H9 (cell line): Measurements from ENCODE around the gene CR1L. TPM values are rescaled to one million over a fixed set of nuclear protein-coding genes. Genes with fewer than 3 reads are reported as not detected.

ENCODE experiments used
- DNase-seq: peaks from one replicate; pipeline ENCODE4 v3.0.0-alpha.2; 2017
- H2AFZ ChIP-seq: one replicate; pipeline ENCODE4 v1.6.1; 2013; ENCODE audit warnings: mild to moderate bottlenecking, low read length, control low read depth, moderate library complexity
- H2AK5ac ChIP-seq: 2 replicates; pipeline ENCODE4 v1.6.1; 2013; ENCODE audit warnings: low read length, control low read depth, mixed read lengths; ENCODE audit not compliant: insufficient read length
- H2BK120ac ChIP-seq: one replicate; pipeline ENCODE4 v1.6.1; 2013; ENCODE audit warnings: low read depth, mild to moderate bottlenecking, low read length, control low read depth, inconsistent platforms; ENCODE audit not compliant: poor library complexity, severe bottlenecking
- H2BK12ac ChIP-seq: 2 replicates; pipeline ENCODE4 v1.6.1; 2013; ENCODE audit warnings: low read length, control low read depth, mixed read lengths, low read depth; ENCODE audit not compliant: insufficient read length
- H2BK15ac ChIP-seq: 2 replicates; pipeline ENCODE4 v1.6.1; 2013; ENCODE audit warnings: low read depth, low read length, control low read depth
- H2BK20ac ChIP-seq: one replicate; pipeline ENCODE4 v1.6.1; 2013; ENCODE audit warnings: low read depth, mild to moderate bottlenecking, low read length, control low read depth, inconsistent platforms; ENCODE audit not compliant: poor library complexity, severe bottlenecking
- H2BK5ac ChIP-seq: 2 replicates; pipeline ENCODE4 v1.6.1; 2013; ENCODE audit warnings: low read length, control low read depth, mixed read lengths; ENCODE audit not compliant: insufficient read length
- H3K14ac ChIP-seq: 2 replicates; pipeline ENCODE4 v1.6.1; 2013; ENCODE audit warnings: low read length, control low read depth; ENCODE audit not compliant: insufficient read depth
- H3K18ac ChIP-seq: 2 replicates; pipeline ENCODE4 v1.6.1; 2013; ENCODE audit warnings: low read depth, mild to moderate bottlenecking, mixed read lengths, low read length, control low read depth; ENCODE audit not compliant: insufficient read length
- H3K23ac ChIP-seq: 2 replicates; pipeline ENCODE4 v1.6.1; 2013; ENCODE audit warnings: low read length, control low read depth, mixed read lengths, low read depth; ENCODE audit not compliant: insufficient read length
- H3K23me2 ChIP-seq: 2 replicates; pipeline ENCODE4 v1.6.1; 2013; ENCODE audit warnings: low read depth, mild to moderate bottlenecking, mixed read lengths, low read length, control low read depth; ENCODE audit not compliant: insufficient read length, poor library complexity, severe bottlenecking
- H3K27ac ChIP-seq: 2 replicates; pipeline ENCODE4 v1.5.1; 2013; ENCODE audit warnings: low read length, control low read depth, mixed read lengths, low read depth; ENCODE audit not compliant: insufficient read length
- H3K27me3 ChIP-seq: 2 replicates; pipeline ENCODE4 v1.6.1; 2013; ENCODE audit warnings: low read length, control low read depth, inconsistent platforms; ENCODE audit not compliant: insufficient read depth
- H3K4ac ChIP-seq: 2 replicates; pipeline ENCODE4 v1.6.1; 2013; ENCODE audit warnings: low read depth, mild to moderate bottlenecking, control low read depth, inconsistent platforms, low read length, moderate library complexity
- H3K4me1 ChIP-seq: 2 replicates; pipeline ENCODE4 v1.6.1; 2013; ENCODE audit warnings: low read length, control low read depth, inconsistent platforms; ENCODE audit not compliant: insufficient read depth
- H3K4me2 ChIP-seq: 2 replicates; pipeline ENCODE4 v1.6.1; 2013; ENCODE audit warnings: low read length, control low read depth, mixed read lengths; ENCODE audit not compliant: insufficient read length, insufficient read depth
- H3K56ac ChIP-seq: 2 replicates; pipeline ENCODE4 v1.6.1; 2013; ENCODE audit warnings: low read depth, mild to moderate bottlenecking, mixed read lengths, low read length, control low read depth; ENCODE audit not compliant: insufficient read length
- H3K79me1 ChIP-seq: 2 replicates; pipeline ENCODE4 v1.6.1; 2013; ENCODE audit warnings: low read depth, mild to moderate bottlenecking, moderate library complexity, low read length, control low read depth, inconsistent platforms; ENCODE audit not compliant: insufficient read depth, poor library complexity, severe bottlenecking
- H3K79me2 ChIP-seq: 2 replicates; pipeline ENCODE4 v1.6.1; 2013; ENCODE audit warnings: low read length, control low read depth, inconsistent platforms; ENCODE audit not compliant: insufficient read depth
- H3K9ac ChIP-seq: 2 replicates; pipeline ENCODE4 v1.6.1; 2013; ENCODE audit warnings: low read length, control low read depth, mixed read lengths; ENCODE audit not compliant: insufficient read length; ENCODE audit errors: extremely low read depth
- H3K9me3 ChIP-seq: one replicate; pipeline ENCODE4 v1.6.1; 2013; ENCODE audit warnings: low read depth, low read length, inconsistent platforms; ENCODE audit not compliant: control insufficient read depth
- H3T11ph ChIP-seq: one replicate; pipeline ENCODE4 v1.6.1; 2013; ENCODE audit warnings: mild to moderate bottlenecking, low read length, control low read depth, inconsistent platforms
- H4K20me1 ChIP-seq: one replicate; pipeline ENCODE4 v1.6.1; 2013; ENCODE audit not compliant: control insufficient read depth, insufficient read length, insufficient read depth
- H4K5ac ChIP-seq: 2 replicates; pipeline ENCODE4 v1.6.1; 2013; ENCODE audit warnings: low read depth, mild to moderate bottlenecking, mixed read lengths, low read length, control low read depth; ENCODE audit not compliant: insufficient read length
- H4K8ac ChIP-seq: replicated peaks from 2 replicates; pipeline ENCODE4 v1.6.1; 2013; ENCODE audit warnings: low read length, control low read depth, mixed read lengths, low read depth; ENCODE audit not compliant: insufficient read length
- H4K91ac ChIP-seq: 2 replicates; pipeline ENCODE4 v1.6.1; 2013; ENCODE audit warnings: low read depth, mild to moderate bottlenecking, moderate library complexity, mixed read lengths, low read length, control low read depth; ENCODE audit not compliant: insufficient read length
- H3K27ac Mint-ChIP-seq, 3 experiments: 2 replicates in 2 of 3; 3 replicates in 1 of 3; pipeline ENCODE4 v1.8.0; 2020 to 2021; ENCODE audit warnings: mixed read lengths in 3 of 3, mild to moderate bottlenecking in 1 of 3, moderate library complexity in 1 of 3
- H3K27me3 Mint-ChIP-seq: 2 replicates; pipeline ENCODE4 v1.8.0; 2021; ENCODE audit warnings: low read depth, mild to moderate bottlenecking, moderate library complexity, mixed read lengths
- H3K36me3 Mint-ChIP-seq, 3 experiments: 2 replicates in 2 of 3; 3 replicates in 1 of 3; pipeline ENCODE4 v1.8.0; 2020 to 2021; ENCODE audit warnings: low read depth in 3 of 3, mixed read lengths in 3 of 3; ENCODE audit not compliant: insufficient read depth in 1 of 3
- H3K4me1 Mint-ChIP-seq, 2 experiments: 2 replicates each; pipeline ENCODE4 v1.8.0; 2020; ENCODE audit warnings: mixed read lengths in 2 of 2
- H3K4me3 Mint-ChIP-seq, 2 experiments: 2 replicates in 1 of 2; 3 replicates in 1 of 2; pipeline ENCODE4 v1.8.0; 2020 to 2021; ENCODE audit warnings: mild to moderate bottlenecking in 2 of 2, mixed read lengths in 2 of 2, moderate library complexity in 1 of 2
- H3K9me3 Mint-ChIP-seq, 2 experiments: 2 replicates in 1 of 2; 3 replicates in 1 of 2; pipeline ENCODE4 v1.8.0; 2020; ENCODE audit warnings: mild to moderate bottlenecking in 2 of 2, mixed read lengths in 2 of 2, moderate library complexity in 1 of 2
- CTCF ChIP-seq: fragments of 200-600 bp; sonication (generic); conservative IDR thresholded peaks from 3 replicates; pipeline ENCODE4 v1.8.0; 2021; ENCODE audit warnings: antibody characterized with exemption, mild to moderate bottlenecking
- WGBS: extraction: QIAGEN DNeasy Blood & Tissue Kit; methylation state at CpG from one replicate; pipeline ENCODE4 v1.1.7; 2013; ENCODE audit warnings: missing lambda C conversion rate, low lambda C conversion rate, mixed read lengths; ENCODE audit not compliant: insufficient read length; ENCODE audit errors: extremely low coverage; 5-methylcytosine and 5-hydroxymethylcytosine counted together
- total RNA-seq: library from RNA; stranded (reverse); gene quantifications from 2 replicates; pipeline ENCODE4 v1.2.1, GENCODE V29; 2021

Gene CR1L
- total RNA-seq, 1 experiment from 2014 or later, result 0.37 TPM

- Histone ChIP-seq H2AFZ (no peak overlapping the region), H2BK5ac (no peak overlapping the region), H3K4me1 (no peaks in the 10 kb centered on the region; the same call in 1 of the 2 replicates), H3K9me3 (no peaks in the 10 kb centered on the region), H2BK12ac (no peak overlapping the region), H4K91ac (no peak overlapping the region), H3K79me2 (no peaks in the 10 kb centered on the region), H3K18ac (no peak overlapping the region), H3K56ac (no peak overlapping the region), H3K4me2 (no peak overlapping the region), H3K79me1 (no peaks in the 10 kb centered on the region), H2BK20ac (no peak overlapping the region), H3K27ac (no peak overlapping the region), H4K20me1 (no peaks in the 10 kb centered on the region), H2BK15ac (no peak overlapping the region), H3K4ac (no peak overlapping the region), H2BK120ac (no peak overlapping the region), H3K23me2 (no peaks in the 10 kb centered on the region), H3K14ac (no peak overlapping the region), H3K23ac (no peak overlapping the region), H4K8ac (no peak overlapping the region), H3K9ac (no peak overlapping the region), H4K5ac (no peak overlapping the region), H3K27me3 (no peaks in the 10 kb centered on the region), H2AK5ac (no peak overlapping the region), H3T11ph (no peak overlapping the region)
- DNase-seq, result no peak
- TF ChIP-seq CTCF, result peak; percentile 79
- Mint-ChIP-seq H3K27me3 (no peaks in the 10 kb centered on the region), H3K36me3 (peaks cover 0 to 2% (median 2%) of the 10 kb centered on the region in 3 experiments; a peak in 4 of 7 replicates), H3K4me1 (peaks cover 7 to 11% of the 10 kb centered on the region in 2 experiments), H3K9me3 (peaks cover 0 to 2% of the 10 kb centered on the region in 2 experiments; a peak in 2 of 5 replicates), H3K4me3 (no peak overlapping the region), H3K27ac (no peak overlapping the region)
- WGBS, result no CpG with 5 or more reads among the region's 7 CpGs
Measured at GRCh38 chr1:207619871-207620542, 24.9 kb upstream of the CR1L start.
